HTR-8/SVneo (cell line): ENCODE measurements around the gene ACTL8.

Source experiments
- DNase-seq: peaks from one replicate; pipeline ENCODE4 v3.0.0; 2011; ENCODE audit warnings: low spot score, mixed read lengths; ENCODE audit not compliant: insufficient read length
- FAIRE-seq: peaks from 2 replicates; lab custom pipeline; 2011; peaks lifted over from hg19 to GRCh38; lab: Jason Lieb, UNC

The ACTL8 gene

GRCh38 chr1:17798011-17798410 is 42.9 kb downstream of the ACTL8 start:
- FAIRE-seq (no peak), DNase-seq (no peak)

GRCh38 chr1:17798799-17799382 is 43.8 kb downstream of the ACTL8 start:
- DNase-seq (no peak), FAIRE-seq (no peak)

DNA sequence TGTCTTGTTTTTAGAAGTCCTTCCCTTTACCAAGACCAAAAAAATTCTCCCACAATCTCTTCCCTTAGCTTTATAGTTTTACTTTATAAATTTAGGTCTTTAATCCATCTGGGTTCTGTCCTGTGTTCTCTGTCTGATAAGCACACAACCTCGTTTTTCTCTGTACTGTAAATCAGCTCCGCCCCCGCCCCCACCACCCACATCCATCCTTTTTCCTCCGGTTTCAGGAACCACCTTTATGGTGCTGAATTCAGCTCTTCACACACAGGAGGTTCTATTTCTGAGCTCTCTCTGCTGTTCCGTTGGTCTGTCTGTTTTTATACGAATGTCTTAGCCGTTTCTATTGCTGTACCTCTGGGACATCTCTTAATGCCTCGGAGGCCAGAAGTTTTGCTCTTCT is 44.5 kb downstream of the ACTL8 start:
- FAIRE-seq (no peak), DNase-seq (no peak)

- FAIRE-seq (no peak), DNase-seq (no peak)
Measured at GRCh38 chr1:17802164-17802563, 47.0 kb downstream of the ACTL8 start.

DNA sequence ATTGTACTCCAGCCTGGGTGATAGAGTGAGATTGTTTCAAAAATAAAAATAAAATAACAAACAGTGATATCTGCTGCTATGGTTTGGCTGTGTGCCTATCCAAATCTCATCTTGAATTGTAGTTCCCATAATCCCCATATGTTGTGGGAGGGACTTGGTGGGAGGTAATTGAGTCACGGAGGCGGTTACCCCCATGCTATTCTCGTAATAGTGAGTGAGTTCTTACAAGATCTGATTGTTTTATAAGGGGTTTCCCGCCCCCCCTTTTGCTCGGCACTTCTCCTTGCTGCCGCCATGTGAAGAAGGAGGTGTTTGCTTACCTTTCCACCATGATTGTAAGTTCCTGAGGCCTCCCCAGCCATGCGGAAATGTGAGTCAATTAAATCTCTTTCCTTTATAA is 47.8 kb downstream of the ACTL8 start:
- DNase-seq (no peak), FAIRE-seq (no peak)

- DNase-seq (no peak), FAIRE-seq (no peak)
Measured at GRCh38 chr1:17805869-17806684, 50.9 kb downstream of the ACTL8 start.

GRCh38 chr1:17808816-17809215 is 53.7 kb downstream of the ACTL8 start:
- FAIRE-seq (no peak), DNase-seq (no peak)

GRCh38 chr1:17810668-17811067 is 55.5 kb downstream of the ACTL8 start:
- no peak for DNase-seq
- FAIRE-seq, result no peak

- FAIRE-seq (no peak), DNase-seq (no peak)
Measured at GRCh38 chr1:17816511-17816910, 61.4 kb downstream of the ACTL8 start.

- no peak for FAIRE-seq
Measured at GRCh38 chr1:17819129-17819802, 64.1 kb downstream of the ACTL8 start.

DNA sequence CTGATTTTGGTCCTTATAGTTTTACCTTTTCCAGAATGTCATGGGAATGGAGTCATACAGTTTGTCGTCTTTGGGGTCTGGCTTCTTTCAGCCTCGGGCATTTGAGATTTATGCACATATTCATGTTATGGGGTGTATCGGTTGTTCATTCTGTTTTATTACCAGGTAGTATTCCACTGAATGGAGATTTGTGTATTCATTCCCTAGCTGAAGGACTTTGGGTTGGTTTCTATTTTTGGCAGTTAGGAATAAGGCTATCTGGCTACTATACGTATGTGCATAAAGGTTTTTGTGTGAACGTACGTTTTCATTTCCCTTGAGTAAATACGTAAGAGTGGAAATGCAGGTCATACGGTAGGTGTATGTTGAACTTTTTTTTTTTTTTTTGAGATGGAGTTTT is 65.1 kb downstream of the ACTL8 start:
- DNase-seq (no peak), FAIRE-seq (no peak)

More at GRCh38 chr1:17819129-17819802, 64.1 kb downstream of the ACTL8 start:
- DNase-seq, result no peak

GRCh38 chr1:17822741-17823426 is 67.8 kb downstream of the ACTL8 start:
- DNase-seq, result no peak
- FAIRE-seq, result no peak

DNA sequence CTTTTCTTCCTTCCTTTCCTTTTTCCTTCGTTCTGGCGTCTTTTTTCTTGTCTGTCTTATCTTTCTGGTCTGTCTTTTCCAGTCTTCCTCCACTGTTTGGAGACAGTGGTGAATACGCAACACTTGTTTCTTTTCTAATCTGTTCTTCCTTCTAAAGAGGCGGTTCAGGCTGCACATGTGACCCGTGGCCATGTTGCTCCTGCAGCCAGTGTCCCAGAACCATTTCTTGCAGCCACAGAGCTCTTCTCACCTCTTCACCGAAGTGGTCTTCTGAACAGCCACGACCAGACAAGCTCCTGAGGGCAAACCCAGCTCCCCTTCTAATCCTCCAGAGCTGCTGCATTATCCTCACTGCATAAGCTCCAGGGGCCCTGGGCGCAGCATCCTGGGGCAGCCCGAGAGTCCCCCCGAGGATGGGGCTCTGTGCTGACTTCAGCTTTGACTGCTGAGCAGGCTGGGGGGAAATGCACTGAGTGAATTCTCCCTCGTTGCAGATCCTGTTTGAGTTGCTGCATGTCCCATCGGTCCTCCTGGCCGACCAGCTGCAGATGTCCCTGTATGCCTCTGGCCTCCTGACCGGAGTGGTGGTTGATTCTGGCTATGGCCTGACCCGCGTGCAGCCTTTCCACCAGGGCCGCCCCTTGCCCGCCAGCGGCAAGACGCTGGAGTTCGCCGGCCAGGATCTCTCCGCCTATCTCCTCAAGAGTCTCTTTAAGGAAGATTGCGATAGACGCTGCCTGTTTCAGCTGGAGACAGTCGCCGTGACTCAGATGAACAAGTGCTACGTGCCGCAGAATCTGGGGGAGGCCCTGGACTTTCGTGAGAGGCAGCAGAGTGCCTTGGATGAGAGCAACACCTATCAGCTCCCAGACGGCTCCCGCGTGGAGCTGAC is 70.4 kb downstream of the ACTL8 start:
- DNase-seq (no peak), FAIRE-seq (no peak)

- FAIRE-seq, result no peak
- peak; percentile 51 for DNase-seq
Measured at GRCh38 chr1:17826165-17826488, 71.0 kb downstream of the ACTL8 start.

DNA sequence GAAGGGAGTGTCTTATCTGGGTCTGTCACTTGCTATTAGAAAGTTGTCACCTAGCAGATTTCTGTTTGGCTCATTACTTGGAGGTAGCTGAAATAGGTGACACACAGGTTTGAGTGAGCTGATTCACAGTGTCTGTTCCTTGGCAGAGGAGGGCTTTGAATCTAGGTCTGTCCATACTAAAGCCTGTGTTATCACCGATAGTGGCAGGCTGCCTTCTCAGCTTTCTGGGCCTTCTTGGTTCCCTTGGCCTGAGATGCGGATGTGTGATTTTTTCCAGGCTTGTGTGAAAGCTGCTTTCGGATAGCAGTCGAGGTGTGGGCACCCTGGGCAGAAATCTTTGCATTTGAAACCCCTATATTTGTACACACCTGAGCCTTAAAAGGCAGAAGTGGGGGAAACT is 73.9 kb downstream of the ACTL8 start:
- no peak for FAIRE-seq
- DNase-seq, result no peak

DNA sequence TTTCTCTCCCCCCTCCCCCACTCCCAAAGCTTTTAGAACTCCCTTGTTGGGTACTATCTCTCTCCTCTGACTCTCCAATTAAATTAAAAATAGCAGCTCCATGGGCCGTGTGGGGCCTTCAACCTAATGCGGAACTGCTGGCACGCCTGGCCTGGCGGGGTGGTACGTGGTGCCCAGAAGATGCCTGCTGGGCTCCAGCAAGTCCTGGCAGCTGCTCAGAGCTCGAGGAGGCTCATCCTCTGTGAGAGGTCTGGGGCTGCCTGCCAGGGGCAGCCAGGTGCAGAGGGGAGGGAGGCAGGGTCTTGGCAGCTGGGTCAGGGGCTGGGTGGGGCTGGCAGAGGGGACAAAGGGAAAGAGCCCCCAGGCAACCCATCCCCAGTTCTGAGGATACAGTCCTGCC is 74.4 kb downstream of the ACTL8 start:
- FAIRE-seq, result no peak
- no peak for DNase-seq

- DNase-seq (peak; percentile 28), FAIRE-seq (no peak)
Measured at GRCh38 chr1:17831597-17831996, 76.5 kb downstream of the ACTL8 start.

- no peak for DNase-seq
- no peak for FAIRE-seq
Measured at GRCh38 chr1:17833661-17834501, 78.7 kb downstream of the ACTL8 start.

DNA sequence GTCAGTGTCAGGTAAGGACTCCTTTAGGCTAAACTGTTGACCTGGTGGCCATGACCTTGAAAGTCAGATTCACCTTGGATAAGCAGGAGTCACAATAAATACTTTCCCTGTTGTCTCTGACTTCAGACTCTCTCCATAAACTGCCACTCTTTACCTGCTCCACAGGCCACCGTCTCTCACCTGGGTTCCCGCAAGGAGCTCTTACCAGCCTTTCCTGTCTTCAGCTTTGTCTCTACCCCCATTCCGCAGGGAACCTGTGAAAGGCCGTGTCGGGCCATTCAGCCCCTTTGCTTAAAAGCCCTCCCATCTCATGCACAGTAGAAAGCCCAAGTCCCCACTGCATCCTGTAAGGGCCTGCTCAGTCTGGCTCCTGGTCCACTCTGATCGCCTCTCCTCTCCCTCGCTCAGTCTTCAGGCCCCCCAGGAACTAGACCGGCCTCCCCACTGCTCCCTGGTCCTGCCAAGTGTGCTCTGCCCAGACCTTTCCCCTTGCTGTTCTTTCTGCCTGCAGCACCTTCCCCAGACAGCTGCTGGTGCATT is 79.5 kb downstream of the ACTL8 start:
- DNase-seq, result no peak
- FAIRE-seq, result no peak
